Measurements from ENCODE around the gene ABI2.
A peak's percentile ranks its signal among the peaks of the same experiment; 100 is the strongest.

The ABI2 gene

DNA sequence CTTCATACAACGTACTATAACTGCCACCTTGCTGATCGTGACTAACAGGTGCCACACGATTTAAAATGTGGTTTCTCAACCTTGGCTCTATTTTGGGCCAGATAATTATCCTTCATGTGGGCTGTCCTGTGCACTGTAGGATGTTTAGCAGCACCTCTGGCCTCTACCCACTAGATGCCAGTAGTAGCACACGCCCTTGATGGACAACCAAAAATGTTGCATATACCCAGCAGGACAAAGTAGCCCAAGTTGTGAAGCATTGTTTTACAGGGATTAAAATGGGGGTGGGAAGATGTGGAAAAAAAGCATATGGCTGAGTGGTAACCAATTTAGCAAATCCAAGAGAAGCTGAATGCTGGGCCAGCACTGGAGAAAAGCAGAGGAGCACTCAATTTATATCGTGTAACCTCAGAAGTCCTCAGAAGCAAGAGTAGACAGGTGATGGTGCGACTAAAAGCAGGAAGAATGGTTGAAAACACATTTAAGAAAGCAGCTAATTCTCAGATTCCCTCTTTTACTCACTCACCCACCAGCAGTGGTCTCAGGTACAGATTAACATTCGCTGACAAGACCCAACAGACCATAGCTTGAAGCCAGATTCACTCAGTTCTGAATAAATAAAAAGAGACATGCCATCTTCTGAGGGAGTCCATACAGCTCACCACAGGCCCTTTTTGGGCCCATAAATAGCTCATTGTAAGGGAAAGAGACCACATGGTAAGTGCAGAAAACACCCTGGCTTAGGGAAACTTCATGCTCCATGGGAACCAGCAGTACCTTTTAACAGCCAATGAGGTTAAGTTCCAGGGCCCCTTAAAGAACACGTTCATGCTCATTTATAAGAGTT is 156.3 kb downstream of the ABI2 start:
- DNase-seq: peak; percentile 16

DNA sequence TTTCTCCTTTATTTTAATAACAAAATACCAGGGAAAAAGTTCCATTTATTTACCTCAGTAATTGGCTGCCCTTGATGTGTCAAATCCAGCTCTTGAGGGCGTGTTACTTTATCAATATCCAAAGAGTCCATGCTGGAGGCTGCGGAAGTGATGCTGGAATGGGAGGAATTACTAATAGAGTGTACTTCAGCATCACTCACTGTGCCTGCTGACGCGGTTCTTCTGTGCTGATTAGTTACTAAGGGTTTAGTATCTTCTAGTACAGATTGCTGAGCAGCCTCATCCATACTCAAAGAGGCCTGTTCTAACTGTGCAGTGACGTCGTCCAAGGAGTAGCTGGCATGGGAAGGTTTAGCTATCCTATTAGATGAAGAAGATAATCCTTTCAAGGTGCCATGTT is 161.3 kb downstream of the ABI2 start:
- DNase-seq: no peak

DNA sequence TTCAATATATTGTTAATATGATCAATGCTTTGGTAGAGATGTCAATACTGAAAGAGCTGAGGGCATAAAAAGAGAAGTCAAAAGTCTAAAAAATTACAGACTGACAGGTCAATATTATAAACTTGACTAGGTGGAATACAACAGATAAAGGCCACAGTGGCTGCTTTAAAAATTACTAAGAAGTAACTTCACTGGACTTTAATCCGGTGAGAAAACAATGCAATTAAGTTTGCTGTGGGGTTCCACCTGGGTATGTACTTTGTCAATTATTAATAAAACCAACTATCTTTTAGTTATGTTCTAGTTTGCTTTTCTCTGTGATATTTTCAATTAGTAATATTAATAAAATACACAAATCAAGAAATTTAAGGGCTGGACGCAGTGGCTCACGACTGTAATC is 162.2 kb downstream of the ABI2 start:
- no peak for DNase-seq

DNA sequence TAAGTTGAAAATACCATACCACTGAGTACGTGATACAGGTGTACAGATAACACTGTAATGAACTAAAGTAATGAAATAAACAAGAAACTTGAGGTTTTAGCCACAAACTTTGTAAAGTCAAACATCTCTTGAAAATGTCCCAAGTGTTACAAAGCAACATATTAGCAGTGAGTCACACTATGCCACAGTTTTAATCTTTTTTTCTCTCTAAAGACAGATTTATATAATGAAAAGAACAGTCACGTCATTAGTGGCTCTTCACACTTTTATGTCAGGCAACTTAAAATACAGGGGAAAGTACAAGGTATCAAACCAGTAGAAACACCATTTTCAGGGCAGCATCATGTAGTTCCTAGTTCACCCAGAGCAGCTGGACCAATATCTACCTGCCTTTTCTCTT is 164.8 kb downstream of the ABI2 start:
- DNase-seq: peak; percentile 3

Measured in fibroblast of skin of abdomen (primary cell).